HG03442 (cell line): ENCODE results near the gene LAMB3.

Experiments used
- ATAC-seq: cut with Tn5 transposase; IDR thresholded peaks from one replicate; pipeline ENCODE4 v1.9.1; 2021; ENCODE audit warnings: mild to moderate bottlenecking, moderate library complexity; ENCODE audit not compliant: unreplicated experiment

Gene LAMB3

DNA sequence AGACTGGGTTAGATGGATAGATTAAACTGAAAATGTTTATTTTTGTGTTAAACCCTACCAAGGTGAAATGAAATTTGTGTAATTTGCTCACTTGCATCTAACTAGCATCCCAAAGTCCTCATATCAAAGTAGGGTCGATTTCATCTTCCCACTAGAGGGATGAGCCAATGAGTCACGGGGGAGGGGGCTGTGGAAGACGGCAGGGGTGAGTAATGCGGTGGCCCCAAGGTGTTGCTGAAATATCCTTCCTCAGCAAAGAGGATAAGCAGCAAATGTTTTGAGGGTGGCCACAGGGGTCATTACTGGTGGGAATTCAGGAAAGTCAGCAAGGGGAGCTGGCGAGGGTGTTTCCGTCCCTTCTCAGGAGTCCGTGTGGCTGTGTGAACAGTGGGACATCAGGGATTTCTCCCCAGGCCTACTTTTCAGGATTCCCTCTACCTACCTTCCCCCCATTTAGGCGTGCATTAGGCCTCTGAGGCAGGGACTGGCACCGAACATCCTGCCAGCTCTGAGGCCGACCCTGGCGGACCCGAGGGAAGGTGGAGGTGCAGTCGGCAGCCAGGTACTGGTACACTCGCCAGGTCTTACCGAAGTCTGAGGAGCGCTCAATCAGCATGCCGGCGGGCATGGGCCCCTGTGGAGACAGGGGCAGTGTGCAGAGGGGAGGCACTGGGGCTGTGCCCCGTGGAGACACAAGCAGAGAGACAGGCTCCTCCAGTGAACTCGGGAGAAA, 18.1 kb downstream of the LAMB3 start:
- no peak for ATAC-seq

DNA sequence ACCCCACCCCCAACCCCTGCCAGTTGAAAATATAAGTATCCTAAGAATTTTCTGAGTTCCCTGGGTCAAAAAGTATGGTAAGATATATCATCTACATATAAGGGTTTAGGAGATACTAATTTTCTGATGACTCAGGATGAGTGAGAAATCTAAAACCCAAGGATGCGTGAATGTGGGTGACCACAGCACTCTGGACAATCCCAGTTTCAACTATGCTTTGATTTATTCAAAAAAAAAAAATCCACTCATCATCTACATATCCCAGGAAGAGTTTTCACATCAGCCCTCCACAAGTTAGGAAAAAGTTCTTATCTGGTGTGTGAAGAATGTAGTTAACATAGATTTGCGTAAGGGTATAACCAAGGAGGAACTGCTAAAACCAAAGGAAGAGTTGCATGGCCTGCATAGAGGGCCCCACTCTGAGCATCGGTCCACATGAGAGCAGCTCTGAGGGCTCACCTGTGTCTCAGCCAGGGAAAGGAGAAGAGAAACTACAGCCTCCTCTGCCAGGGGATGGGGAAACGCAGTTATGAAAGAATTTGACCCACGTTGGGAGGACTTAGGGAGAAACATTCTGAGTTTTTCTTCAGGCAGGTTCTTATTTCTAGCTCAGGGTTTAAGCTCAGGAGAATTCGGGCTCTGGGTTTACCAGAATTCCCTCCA, 18.8 kb downstream of the LAMB3 start:
- ATAC-seq: no peak

DNA sequence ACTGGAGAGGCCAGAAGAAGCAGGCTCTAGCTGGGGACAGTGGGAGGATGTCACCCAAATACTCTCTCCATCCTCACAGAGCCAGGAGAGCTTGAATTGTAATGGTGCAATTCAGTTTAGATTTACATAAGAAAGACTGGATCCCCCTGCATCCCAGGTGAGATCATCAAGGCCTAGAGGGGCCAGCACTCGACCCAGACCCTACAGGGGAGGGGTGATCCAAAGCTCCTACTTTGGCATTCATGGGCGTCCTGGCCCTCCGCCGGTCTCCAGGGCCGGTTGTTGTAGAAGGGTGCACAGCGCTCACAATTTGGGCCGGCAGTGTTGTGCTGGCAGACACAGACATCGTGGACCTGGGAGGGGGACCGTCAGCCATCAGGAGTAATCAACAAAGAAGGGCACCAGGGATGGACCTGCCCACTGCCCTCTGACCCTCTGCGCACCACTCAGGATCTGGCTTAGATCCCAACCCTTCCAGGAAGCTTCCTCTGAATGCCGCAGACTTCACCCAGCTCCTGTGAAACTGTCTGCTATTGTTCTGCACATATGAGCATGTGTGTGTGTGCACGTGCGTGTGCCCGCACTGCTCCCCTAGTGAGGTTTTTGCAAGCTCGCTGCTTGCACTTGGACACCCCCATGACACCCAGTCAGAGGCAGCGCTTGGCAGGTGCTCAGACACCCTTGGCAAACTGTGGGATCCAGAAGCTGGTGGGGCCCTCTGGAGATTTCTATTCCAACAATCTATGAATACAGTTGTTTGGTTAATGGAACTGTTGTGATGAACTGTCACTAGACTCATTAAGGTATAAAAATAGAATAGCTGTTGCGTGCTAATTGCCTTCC, 21.6 kb downstream of the LAMB3 start:
- no peak for ATAC-seq

DNA sequence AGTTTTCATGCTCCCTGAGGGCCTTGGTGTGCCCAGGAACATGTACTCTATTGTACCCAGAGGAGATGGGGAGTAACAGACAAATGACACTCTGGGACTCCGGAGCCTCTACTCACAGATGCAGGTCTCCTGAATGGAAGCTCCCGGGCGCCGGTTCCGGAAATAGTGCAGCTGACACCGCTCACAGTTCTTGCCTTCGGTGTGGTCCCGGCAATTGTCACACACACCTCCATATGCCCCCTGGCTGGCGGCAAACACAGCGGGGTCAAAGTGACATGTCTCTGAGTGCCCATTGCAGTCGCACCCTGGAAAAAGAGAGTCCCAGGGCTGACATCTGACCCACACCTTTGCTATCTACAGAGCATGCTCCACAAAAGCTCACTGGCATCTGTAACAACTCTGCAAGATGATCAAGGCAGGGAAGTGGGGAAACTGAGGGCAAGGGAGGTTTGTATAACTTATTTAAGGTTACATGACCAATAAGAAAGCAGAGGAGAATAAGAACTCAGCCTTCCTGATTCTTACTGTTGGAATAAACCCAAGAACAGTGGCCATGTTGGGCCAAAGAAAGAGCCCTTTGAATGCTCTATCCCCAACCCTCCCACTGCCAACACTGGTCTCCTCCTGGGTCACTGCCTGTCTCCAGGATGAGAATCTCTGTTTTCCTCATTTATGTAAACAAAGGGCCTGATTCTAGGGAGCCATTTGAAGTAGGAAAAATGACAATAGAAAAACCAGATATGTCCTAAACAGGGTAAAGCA, 22.4 kb downstream of the LAMB3 start:
- ATAC-seq: no peak

DNA sequence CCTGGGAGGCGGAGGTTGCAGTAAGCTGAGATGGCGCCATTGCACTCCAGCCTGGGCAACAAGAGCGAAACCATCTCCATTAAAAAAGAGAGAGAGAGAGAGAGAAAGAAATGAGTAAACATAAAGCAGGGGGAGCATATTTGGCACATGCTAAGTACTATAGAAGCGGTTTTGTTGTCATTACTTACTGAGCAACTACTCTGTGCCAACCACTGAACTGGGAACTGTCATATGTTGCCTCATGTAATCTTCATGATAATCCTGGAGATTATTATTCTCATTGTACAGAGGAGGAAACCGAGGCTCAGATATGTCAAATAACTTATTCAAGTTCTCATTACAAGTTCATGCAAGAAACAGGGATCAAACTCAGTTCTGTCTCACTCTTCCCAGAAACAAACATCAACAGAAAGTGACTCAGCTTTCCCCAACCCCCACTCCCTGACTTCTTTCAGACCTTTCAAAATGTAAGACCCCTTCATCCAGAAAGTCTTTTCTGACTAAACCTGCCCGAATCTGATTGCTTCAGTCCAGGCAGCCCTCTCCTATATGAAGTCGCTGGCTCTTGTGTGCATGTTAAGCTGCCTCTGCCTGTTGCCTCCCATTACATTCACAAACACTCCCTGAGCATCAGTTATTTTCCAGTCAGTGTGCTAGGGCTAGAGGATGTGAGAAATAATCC, 23.5 kb downstream of the LAMB3 start:
- no peak for ATAC-seq

DNA sequence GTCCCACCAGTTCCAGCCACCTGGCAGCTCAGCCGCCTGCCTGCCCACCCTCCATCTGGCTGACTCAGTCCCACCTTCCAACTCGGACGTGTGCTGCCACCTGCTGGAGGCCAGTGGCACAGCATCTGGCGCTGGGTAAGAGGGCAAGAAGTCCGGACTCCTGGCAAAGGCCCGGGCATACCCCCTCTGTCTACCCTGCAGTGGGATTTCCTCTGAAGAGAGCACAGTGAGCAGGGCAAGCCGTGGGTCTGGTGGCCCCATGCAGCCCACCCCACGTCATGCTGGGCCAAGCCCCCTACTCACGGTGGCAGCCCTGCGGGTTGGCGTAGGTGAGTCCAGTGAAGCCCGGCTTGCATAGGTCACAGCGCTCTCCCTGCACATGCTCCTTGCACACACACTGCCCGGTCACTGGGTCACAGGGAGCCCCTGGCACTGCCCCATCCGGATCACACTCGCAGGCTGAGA, 24.5 kb downstream of the LAMB3 start:
- peak; percentile 65 for ATAC-seq

DNA sequence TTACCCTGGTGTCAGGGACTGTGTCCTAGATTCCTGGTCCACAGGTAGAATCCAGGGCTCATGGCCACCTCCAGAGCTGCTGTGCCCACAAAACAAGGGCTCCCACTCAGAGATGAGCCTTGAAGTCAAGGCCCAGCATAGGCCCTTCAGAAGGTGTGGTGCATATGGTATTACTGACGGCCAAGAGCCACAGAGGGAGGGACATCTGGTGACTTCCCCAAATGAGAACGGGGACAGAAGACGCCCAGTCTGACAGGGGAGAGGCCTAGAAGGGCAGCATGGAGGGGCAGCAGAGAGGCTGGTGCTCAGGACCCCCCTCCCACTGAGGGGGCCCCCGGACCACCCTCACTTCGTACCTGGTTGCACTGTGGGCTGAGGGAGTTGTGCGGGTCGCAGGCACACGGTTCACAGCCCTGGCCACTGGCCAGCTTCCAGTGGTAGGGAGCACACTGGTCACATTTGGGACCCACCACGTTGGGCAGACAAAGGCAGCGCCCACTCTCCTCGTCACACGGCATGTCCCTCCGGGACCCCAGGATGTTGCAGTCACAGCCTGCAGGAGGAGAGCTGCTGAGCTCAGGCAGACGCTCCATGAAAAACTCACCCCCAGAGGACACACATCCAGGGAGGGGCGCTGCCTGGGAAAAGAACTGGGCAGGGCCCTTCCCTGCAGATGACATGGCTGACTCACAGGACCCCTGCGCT, 25.0 kb downstream of the LAMB3 start:
- ATAC-seq: peak; percentile 14

DNA sequence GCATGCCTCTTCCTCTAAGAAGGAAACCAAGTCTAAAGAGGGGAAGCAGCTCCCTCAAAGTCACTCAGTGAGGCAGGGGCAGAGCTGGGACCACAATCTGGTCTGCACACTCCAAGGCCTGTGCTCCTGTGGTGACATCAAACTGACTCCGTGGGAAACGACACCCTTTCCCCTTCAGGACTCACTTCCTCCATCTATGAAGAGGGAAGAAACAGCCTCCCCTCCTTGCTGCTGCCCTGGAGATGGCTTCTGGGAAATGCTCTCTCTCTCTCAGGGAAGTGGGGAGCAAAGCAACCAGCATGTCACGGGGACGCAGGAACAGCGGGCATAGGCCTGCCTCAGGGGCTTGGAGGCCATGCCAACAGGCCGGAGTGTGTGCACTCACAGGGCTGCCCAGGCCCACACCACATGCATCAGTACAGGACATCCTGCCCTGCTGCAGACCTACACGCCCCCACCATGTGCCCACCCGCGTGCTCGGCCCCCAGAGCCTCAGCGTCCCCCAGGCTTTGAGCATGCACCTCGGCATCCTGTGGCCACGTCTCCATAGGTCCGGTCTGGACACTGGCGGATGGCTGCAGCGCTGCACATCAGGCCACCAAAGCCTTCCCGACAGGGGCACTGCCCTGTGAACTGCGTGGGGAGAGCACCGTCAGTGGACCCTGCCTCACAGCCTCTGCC, 25.7 kb downstream of the LAMB3 start:
- ATAC-seq: no peak

DNA sequence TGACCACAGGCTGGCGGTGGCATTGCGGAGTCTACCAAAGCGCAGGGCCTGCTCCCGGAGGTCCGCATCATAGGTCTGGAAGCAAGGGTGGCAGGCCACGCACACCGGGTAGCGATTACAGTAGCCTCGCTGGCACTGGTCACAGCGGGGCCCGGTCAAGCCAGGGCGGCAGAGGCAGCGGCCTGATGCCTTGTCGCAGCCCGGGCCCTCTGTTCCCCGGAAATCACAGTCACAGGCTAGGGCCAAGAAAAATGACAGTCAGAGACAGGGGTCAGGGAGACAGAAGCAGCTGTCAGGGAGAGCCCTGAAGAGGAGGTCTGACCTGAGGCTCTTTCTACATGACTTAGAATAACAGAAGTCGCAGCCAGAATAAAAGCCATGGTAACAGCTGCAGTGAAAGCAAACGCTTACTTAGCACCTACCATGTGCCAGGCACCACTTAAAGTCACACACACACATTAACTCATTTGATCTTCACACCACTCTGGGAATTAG, 26.4 kb downstream of the LAMB3 start:
- ATAC-seq: no peak

DNA sequence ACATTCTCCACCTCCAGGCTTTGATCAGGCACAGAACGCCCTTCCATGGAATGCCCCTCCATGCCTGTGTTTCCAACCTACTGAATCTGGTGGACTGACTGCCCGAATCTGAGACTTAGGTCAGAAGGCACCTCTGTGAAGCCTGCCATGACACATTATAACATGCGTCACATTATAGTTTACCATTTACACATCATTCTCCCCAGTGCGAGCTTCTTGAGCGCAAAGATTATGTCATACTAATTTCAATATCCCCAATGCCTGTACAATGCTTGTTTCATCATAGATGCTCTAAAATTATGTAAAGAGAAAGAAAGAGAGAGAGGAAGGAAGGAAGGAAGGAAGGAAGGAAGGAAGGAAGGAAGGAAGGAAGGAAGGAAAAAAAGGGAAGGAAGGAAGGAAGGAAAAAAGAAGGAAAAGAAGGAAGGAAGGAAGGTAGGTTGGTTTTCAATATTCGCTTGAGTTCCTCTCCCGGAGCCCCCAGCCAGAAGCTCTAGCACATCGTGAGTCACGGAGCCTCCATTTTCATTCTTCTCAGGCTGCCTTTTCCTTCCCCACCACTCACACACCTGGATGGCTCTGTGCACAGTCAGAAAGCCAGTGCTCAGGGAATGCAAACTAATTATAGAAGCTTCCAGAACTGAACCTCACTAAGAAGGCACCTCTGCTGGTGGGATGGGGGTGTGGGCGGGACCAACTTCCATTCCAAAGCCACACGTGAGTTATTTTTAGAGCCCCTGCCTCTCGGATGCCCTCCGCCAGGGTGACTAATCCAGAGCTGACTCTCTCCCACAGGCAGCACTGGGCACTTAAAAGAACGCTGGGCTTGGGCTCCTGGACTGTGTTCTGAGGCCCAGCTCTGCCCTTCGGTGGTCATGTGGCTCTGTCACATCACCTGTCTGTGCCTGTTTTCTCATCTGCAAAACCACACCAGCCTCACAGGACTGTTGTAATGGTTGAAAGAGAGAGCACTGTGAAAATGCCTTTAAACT, 27.4 kb downstream of the LAMB3 start:
- no peak for ATAC-seq

DNA sequence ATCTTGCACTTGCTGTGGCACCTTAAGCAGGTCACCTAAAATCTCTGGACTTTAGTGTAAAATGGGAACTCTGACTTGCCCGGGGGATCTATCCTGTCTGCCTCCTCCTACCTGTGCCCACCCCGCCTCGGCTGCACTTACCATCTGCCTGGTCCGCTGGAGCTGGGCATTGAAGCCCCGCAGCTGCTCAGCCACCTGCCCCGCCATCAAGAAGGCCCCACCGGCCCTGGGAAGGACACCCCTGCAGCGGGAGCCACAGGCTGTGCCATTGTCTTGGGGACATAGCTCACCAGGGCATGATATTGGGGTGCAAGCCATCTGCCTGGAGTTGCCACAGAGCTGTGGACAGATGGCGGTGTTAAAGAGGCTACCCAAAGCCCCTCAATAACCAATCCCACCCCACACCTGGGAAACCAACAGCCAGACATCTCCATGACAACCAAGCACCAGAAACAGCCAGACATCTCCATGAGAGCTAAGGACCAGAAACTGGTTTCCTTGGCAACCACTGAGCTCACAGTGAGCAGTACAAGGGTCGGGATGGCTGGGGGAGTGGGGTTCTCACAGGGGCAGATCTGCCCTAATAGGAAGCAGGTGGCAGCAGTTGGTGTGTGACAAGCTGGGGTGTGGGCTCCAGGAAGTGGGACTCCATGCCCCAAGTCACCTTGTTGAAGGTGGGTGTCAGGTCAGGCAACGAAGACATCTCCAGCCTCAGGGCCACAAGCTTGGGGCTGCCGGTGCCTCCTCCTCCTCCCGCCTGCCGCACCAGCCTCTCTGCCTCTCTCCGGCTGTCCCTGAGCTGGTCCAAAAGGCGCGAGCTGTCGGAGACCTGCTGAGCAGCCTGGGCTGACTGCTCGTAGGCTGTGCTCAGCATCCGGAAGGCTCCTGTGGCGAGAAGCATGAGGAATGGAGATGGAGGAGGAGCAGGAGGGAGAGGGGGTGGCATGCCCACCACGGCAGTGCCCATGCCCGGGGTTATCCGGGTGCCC, 29.1 kb downstream of the LAMB3 start:
- no peak for ATAC-seq

DNA sequence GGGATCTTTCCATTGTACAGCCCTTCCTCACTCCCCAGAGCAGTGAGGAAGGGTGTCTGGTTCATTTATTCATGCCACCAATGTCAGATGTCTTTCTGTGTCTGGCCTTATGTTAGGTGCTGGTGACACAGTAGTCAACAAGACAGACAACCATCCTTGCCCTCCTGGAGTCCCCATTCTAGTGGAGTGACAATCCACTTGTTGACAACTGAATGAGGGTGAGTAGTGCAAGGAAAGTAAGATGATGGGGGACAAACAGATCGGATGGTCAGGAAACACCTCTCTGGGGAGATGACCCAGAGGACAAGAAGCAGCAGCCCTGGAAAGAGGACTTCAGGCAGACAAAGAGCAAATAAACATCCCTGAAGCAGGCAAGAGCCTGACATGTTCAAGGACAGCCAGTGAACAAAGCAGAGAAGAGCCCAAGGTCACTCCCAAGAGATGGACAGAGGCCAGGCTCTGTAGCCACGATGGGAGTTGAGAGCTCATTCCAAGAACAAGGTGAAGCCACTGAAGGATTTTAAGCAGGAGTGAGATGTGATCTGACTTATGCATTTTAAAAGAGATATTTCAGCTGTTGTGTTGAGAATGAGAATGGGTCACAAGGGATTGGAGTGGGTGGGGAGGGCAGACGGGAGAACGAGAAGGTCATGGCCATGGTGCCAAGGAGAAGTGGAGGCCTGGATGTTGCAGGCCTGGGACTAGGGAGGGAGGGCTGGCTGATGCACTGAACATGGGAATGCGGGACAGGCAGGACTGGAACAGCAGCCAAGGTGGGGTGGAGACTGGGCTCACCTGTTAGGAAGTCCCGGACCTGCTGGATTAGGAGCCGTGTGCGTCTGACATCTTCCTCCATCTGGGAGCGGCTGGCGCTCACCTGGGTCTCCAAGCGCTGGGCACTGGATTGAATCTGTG, 30.2 kb downstream of the LAMB3 start:
- no peak for ATAC-seq

DNA sequence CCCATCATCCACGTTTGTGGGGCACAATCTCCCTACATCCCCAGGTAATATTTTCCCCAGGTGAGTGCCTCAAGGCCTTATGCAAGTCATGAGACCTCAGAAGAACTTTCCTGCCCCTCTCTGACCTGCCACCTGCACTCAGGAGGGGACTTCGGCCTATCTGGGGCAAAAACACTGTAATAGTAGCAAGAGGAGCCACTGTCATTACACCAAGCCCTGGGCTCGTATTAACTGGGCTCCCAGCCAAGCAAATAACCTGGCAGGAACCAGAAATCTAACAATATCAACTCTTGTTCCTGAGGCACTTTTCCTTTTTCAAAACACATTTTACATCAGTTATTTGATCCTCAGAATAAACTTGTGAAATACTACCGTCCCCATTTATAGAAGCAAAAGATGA, 30.9 kb downstream of the LAMB3 start:
- ATAC-seq: no peak

DNA sequence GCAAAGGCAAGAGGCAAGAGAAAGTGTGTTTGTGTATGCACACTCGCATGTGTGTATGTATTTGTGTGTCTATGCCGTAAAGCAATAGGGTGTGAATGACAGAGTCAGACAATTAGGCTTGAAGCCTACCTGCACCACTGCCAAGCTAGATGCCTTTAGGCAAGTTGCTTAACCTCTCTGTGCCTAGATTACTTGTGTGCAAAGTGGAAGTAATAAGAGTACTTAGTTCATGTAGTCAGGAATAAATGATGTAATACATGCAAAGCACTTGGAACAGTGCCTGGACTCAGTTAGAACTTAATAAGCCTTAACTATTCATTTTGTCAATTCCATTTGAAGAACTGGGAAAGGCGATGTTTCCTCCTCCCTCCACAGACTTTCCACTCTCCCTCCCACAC, 31.7 kb downstream of the LAMB3 start:
- no peak for ATAC-seq

DNA sequence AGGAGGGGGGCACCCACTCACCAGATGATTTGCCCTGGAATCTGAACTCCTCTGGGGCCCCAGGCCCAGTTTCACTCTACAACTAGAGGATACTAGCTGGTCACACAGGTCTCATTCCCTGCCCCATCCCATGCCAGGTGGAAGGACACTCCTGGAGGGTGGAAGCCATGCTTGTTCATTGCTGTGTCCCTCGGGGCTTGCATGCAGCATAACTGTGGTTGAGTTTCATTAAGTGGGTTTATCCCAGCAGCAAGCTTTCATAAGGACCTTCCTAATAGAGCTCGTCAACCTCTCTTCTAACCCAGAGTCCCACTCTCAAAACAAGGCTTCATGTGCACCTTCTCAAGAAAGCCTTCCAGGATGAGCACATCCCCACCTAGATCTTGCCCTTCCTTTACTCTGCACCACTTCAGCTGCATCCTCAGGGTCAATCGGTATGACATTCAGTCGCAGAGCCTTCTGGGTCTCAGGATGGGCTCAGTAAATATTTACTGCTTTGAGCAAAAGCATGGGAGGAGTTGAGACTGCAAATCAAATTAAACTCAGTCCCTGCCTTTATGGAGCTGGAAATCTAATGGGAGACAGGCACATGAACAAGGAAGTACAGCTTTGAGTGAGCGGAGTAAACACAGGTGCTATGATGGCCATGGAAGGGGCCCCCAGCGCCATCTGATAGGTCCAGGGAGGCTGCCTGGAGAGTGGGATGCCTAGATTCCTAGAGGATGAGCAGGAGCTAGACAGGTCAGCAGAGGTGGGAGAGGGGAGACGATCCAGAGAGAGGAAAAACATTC, 32.3 kb downstream of the LAMB3 start:
- ATAC-seq: no peak
